GM21717 (cell line): ENCODE measurements around the gene S100A1.
A peak's percentile ranks its signal among the peaks of the same experiment; 100 is the strongest.
"Not testable (repeated sequence)": the region's sequence is repeated elsewhere in the genome, so short reads cannot be mapped to it uniquely, and the experiment has no call there.

ENCODE experiments used
- ATAC-seq: cut with Tn5 transposase; IDR thresholded peaks from one replicate; pipeline ENCODE4 v1.9.1; 2021; ENCODE audit warnings: mild to moderate bottlenecking, moderate library complexity; ENCODE audit not compliant: unreplicated experiment

The S100A1 gene

DNA sequence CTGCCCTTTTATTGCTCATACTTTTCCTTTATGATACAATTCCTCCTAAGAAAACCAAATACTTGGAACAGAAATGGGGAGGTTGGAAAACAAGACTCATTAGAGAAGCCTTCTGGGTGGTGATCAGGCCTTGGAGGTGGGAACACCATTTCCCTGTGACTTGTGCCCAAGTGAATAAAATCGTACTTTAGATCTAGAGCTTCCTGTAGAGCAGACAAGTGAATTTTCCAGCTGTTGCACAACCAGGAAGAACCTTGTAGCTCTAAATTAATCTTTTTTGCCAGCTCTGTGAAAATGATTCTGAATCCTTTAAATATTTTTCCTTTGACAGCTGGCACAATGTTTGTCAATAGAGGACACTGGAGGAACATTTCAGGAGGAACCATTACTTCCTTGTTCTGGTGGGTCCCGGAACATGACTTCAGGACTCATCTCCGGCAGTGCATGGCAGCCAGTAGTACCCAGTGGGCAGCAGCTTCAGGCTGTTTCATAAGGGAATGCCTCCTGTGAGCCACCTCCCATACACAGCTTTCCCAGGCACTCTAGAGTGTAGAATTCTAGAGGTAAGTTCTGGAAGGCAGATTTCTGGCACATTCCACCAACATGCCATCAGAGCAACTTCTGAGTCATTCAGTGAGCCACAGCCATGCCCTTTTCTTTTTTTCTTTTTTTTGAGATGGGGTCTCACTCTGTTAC, 24.7 kb downstream of the S100A1 start:
- no peak for ATAC-seq

DNA sequence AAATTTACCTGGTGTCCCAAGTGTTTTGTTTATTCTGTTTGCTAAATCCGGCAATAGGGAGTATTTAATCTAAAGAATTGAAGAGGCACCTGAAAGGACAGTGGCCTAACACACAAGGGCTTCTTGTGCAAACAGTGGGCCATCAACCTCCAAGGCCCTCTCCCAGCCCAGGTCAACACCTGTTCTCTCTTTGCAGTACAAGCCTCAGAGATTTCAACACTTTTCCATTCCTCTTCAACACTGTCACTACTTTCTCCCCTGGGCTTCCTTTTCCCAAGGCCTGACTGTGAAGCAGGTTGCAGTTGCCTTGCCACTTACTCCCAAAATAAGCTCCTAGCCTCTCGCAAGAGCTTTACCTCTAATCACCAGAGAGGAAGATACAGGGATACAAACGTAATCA, 27.1 kb downstream of the S100A1 start:
- no peak for ATAC-seq

DNA sequence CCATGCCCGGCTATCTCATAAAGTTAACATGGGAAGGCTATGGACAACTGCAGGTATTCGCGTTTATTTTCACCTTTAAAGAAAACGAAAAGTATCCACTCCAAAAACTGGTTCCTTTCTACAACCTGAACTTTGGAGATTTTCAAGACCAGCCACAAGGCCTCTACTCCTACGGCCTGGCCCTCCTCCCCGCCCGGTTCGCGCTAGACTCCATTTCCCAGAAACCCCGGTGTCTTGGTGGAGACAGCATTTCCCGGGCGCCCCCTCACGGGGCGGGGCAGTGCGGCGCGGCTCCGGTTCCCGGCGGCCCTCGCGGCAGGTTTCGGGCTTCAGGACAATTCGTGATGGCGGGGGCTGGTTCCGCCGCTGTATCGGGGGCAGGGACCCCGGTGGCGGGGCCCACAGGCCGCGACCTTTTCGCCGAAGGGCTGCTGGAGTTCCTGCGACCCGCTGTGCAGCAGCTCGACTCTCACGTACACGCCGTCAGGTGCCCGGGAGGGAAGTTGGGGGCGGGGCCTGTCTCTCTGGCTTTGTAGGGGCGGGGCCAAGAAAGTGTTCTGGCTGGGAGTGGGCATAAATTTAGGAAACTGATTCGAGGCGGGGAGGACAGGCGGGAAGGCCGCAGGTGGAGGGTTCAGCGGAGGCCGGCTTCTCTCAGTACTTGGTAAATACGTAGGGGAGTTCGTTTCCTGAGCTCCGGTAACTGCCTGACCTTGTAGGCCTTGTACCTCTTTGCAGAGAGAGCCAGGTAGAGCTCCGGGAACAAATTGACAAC, 30.4 kb downstream of the S100A1 start, which contains the start of gene SNAPIN:
Gene SNAPIN, plus strand, starts transcription at position 304 of the 775 bp plus-strand sequence. Its CDS starts 41 bp downstream, at position 345.
- peak; percentile 88 for ATAC-seq

DNA sequence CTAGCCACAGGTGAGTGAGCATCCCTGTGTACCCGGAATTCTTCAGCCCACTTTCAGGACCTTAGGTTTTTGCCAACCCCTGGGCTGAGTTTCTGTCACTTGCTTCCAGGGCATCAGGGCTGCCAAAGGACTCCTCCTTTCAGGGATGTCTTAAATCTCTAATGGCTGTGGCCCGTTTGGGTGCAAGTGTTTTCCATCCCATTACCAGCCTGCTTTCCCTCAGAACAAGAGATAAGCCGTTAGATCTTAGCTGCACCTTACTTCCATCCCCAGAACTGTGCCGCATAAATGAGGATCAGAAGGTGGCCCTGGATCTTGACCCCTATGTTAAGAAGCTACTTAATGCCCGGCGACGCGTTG, 30.9 kb downstream of the S100A1 start:
- ATAC-seq = no peak

DNA sequence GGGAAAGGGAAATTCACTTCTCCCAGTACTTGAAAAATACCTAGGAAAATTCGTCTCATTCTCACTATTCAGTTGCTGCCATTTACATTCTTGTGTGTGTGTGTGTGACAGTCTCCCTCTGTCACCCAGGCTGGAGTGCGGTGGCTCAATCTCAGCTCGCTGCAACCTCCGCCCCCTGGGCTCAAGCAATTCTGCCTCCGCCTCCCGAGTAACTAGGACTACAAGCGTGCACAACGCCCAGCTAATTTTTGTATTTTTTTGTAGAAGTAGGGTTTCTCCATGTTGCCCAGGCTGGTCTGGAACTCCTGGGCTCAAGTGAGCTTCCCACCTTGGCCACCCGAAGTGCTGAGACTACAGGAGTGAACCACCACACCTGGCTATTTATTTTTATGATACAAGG, 31.4 kb downstream of the S100A1 start:
- no peak for ATAC-seq

DNA sequence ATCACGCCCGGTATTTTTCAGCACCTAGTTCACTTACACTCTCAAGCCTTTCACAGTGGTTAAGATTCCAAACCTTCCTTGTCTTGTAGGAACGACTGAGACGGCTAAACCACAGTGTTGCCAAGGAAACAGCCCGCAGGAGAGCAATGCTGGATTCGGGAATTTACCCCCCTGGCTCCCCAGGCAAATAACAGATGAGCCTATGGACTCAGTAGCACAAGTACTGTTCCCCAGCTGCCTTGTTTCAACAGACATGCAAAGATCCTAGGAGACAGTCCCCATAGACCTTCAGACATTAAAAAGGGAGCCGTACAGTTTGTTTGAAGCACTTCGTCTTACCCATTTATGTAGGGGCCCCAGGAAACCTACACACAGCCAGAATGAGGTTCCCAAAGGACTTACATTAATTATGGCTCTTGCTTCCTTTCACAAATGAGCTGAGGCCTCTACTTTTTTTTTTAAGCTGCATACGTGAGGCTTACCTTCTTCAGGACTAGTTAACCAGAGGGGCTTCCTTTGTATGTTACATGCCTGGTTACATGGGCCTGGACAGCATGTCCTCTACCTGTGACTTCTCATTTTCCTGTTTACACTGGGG, 33.0 kb downstream of the S100A1 start:
- no peak for ATAC-seq

DNA sequence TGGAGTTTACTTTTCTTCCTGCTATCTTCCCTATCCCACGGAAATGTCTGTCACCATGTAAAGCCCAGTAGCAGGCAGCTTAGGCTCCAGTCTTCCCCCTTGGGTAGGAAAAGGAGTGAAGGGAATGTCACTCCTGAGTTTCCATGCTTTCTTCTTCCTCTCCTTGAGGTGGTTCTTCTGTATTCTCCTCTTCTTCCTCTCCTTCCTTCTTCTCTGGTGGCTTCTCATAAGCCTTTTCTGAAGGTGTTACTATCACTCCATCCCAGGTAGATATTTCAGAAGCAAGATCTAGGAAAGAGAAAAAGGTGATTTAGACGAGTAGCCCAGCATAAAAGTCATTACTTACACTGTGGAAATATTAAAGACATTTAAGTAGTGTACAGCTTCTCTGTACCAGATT, 34.0 kb downstream of the S100A1 start:
- no peak for ATAC-seq

DNA sequence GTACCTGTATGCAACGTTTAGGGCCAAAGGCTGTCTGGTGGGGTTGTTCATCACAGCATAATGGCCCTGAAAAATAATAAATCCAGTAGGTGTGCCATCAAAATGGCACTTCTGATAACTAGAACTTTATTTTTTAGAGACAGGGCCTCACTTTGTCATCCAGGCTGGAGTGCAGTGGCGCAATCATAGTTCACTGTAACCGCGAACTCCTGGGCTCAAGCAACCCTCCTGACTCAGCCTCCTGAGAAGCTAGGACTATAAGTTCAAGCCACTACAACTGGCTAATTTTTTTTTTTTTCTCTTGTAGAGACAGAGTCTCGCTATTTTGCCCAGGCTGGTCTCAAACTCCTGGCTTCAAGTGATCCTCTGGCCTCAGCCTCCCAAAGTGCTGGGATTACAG, 35.0 kb downstream of the S100A1 start:
- ATAC-seq = no peak

DNA sequence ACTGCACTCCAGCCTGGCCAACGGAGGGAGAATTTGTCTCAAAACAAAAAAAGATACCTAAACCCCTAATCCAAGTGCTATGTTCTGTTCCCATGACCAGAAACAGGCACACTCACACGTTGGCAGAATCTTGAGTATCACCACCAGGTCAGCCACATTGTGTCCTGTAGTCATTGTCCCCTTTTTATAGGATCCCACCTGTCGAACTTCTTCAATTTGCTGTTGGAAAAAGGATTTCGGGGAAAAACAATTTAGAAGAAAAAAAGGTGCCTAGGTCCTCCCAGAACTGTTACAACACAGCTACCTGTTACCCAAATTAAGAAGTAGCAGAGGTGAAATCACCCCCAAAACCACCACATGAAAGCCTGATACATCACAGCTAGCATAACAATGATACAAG, 39.2 kb downstream of the S100A1 start:
- no peak for ATAC-seq

DNA sequence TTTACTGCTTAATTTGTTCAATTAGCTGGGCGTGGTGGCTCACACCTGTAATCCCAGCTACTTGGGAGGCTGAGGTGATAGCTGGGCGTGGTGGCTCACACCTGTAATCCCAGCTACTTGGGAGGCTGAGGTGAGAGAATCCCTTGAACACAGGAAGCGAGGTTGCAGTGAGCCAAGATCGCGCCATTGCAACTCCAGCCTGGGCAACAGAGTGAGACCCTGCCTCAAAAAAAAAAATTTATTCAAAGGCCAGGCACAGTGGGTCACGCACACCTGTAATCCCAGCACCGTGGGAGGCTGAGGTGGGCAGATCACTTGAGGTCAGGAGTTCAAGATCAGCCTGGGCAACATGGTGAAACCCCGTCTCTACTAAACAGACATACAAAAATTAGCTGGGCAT, 40.4 kb downstream of the S100A1 start:
- ATAC-seq = not testable (repeated sequence)

DNA sequence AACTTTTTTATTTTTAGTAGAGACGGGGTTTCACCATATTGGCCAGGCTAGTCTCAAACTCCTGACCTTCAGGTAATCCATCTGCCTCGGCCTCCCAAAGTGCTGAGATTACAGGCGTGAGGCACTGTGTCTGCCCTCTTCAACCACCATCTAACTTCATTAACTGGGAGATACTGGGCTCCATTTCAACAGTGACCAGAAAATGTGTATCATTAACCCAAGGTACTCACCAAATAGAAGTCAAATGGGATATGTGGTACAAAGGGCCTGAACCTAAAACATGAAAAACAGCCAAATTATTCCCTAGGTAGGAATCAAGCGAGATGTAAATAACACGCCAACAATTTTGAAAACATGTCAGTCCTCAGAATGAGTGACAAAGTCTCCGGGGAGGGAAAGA, 41.4 kb downstream of the S100A1 start:
- no peak for ATAC-seq

DNA sequence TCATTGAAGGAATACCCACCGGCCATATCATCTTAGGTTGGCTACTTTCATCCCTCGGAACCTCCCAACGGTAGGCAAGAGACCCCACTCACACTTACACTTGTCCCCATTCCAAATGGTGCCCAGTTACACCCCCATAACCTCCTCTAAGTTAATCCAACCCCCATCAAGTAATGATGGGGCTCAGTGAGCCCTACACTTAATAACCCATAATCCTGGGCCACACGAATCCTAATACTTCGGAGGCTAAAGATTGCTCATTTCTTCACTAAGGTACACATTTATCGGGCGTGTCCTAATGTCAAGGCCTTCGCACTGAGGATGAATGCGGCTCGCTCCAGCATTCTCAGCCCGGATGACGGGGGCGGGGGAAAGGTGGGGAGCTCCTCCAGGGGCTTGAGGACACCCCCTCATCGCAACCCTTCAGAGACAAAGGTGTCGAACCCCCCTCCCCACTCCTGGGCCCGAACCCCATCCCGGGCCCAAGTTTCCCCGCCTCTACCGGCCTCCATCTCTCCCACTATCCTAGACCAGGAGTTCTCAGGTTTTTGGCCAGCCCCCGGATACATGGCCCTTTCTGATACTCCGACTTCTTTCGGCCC, 42.1 kb downstream of the S100A1 start:
- ATAC-seq = peak; percentile 4

DNA sequence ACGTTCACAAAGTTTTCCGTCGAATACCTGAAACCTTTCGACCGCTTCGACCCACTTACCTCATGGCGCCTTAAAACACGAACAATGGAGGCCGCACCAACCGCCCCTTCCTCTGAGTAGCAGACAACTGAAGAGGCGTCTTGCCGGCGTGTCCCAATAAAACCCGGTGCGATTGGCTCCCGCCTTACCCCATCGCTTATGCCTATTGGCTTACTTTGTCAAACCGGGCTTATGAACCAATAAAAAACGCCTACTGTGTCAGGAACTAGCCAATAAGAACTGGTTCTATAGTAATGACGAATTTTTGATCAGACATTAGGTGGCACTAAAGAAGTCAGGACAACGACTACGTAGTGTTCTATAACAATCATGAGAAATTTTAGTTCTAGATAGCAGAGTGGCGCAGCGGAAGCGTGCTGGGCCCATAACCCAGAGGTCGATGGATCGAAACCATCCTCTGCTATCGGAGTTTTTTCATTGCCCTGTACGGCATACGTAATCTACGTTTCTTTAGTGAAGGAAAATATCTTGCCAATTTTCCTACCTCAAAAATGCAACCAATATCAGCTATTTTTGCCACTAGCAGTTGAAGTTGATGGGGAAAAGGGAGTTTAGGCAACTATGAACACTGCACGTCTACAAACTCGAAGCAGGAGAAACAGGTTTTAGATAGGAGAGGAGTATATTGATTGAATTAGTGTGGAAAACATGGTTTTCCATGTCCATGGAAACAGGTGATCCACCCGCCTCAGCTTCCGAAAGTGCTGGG, 42.8 kb downstream of the S100A1 start, which contains the start of gene ILF2:
Gene ILF2, minus strand, starts transcription at position 135 of the 769 bp plus-strand sequence. Its CDS starts 71 bp downstream, at position 64.
- peak; percentile 83 for ATAC-seq

DNA sequence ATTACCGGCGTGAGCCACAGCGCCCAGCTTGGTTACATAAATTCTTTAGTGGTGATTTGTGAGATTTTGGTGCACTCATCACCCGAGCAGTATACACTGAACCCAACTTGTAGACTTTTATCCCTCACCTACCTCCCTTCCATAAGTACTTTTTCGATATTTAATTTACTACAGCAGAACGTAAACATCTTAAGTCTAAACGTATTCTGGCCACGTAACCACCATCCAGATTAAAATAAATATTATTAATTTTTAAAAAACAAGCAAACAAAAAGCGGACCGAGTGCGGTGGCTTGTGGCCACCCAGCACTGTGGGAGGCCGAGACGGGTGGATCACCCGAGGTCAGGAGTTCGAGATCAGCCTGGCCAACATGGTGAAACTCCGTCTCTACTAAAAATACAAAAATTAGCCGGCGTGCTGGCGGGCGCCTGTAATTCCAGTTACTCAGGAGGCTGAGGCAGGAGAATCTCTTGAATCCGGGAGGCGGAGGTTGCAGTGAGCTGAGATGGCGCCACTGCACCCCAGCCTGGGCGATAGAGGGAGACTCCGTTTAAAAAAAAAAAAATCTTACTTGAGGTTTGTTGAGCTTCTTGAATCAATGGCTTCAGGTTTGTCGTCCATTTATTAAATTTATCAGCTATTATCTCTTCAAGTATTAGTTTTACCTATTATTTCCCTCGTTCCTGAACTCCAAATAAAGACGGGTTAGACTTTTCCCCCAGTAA, 43.6 kb downstream of the S100A1 start:
- peak; percentile 12 for ATAC-seq

DNA sequence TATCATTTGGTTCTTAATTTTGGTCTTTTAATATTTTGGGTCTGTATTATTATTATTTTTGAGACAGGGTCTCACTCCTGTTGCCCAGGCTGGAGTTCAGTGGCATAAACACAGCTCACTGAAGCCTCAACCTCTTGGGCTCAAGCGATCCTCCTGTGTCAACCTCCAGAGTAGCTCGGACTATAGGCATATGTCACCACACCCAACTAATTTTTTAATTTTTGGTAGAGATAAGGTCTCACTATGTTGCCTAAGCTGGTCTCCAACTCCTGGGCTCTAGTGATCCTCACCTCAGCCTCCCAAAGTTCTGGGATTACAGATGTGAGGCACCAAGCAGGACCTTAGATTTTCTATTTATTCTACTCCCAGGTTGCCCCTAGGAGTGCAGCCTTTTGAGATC, 45.3 kb downstream of the S100A1 start:
- ATAC-seq = no peak

DNA sequence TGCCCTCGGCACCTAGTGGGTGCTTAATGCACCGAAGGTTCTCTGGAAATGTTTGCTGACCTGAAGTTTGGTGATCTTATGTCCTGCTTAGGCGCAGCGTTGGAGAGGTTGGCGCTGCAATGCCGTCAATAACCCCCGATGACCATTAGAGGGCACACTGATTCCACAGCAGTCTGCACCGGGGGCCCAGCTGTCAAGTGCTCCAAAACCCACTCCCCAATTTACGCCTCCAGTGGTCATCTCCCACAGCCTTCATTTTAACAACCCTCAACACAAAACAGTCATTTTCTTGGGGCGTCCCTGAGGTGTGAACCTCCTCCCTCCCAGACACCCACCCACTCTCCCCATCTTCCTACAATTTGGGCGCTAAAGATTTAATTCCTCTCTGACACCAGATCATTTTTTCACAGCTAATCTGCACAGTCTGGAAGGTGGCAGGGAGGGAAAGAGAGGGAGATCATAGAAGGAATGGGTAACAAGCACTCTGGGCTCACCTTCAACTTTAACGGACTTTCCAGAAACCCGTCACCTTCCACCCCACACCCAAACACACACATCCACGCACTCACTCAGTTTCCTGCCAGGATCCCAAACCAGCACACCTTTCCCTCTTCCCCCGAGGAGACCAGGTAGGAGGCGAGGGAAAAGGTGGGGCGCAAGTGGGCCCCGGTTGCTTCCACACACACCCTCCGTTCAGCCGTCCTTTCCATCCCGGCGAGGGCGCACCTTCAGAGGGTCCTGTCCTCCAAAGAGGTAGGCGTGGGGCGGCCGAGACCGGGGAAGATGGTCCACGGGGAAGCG, 49.7 kb downstream of the S100A1 start:
- no peak for ATAC-seq

DNA sequence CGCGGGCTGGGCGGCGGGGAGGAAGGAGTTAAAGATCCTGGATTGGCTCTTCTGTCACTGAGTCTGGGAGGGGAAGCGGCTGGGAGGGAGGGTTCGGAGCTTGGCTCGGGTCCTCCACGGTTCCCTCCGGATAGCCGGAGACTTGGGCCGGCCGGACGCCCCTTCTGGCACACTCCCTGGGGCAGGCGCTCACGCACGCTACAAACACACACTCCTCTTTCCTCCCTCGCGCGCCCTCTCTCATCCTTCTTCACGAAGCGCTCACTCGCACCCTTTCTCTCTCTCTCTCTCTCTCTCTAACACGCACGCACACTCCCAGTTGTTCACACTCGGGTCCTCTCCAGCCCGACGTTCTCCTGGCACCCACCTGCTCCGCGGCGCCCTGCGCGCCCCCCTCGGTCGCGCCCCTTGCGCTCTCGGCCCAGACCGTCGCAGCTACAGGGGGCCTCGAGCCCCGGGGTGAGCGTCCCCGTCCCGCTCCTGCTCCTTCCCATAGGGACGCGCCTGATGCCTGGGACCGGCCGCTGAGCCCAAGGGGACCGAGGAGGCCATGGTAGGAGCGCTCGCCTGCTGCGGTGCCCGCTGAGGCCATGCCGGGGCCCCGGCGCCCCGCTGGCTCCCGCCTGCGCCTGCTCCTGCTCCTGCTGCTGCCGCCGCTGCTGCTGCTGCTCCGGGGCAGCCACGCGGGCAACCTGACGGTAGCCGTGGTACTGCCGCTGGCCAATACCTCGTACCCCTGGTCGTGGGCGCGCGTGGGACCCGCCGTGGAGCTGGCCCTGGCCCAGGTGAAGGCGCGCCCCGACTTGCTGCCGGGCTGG, 50.5 kb downstream of the S100A1 start, which contains the start of gene NPR1:
Gene NPR1, plus strand, starts transcription at position 170 of the 818 bp plus-strand sequence. Its CDS starts 421 bp downstream, at position 591.
- ATAC-seq = no peak
